ENCODE measurements around the gene KIR3DL1.
"Not testable (repeated sequence)": the region's sequence is repeated elsewhere in the genome, so short reads cannot be mapped to it uniquely, and the experiment has no call there.

KIR3DL1 gene

GRCh38 chr19:54837522-54837921, 21.3 kb downstream of the KIR3DL1 start:
- H3K4me1 Mint-ChIP-seq; H3K27ac Mint-ChIP-seq; DNase-seq; H3K9me3 Mint-ChIP-seq; ATAC-seq (replicated peaks); H3K4me3 Mint-ChIP-seq; H3K36me3 Mint-ChIP-seq; H3K27me3 Mint-ChIP-seq: not testable (repeated sequence)

- not testable (repeated sequence) for H3K4me3 Mint-ChIP-seq; H3K36me3 Mint-ChIP-seq; H3K4me1 Mint-ChIP-seq; ATAC-seq (replicated peaks); DNase-seq; H3K27ac Mint-ChIP-seq; H3K9me3 Mint-ChIP-seq
- peaks cover 10 to 18% of the 10 kb centered on the region in 2 donors for H3K27me3 Mint-ChIP-seq
Observed at GRCh38 chr19:54843171-54843570, 26.9 kb downstream of the KIR3DL1 start.

- peaks cover 27 to 28% of the 10 kb centered on the region in 2 donors for H3K27me3 Mint-ChIP-seq
- not testable (repeated sequence) for H3K27ac Mint-ChIP-seq; H3K9me3 Mint-ChIP-seq; H3K4me3 Mint-ChIP-seq; ATAC-seq (replicated peaks); H3K36me3 Mint-ChIP-seq; DNase-seq; H3K4me1 Mint-ChIP-seq
Observed at GRCh38 chr19:54850061-54850640, 33.9 kb downstream of the KIR3DL1 start, which contains the start of gene KIR3DL2. KIR3DL2 (plus strand) TSS chr19:54850443; CDS start chr19:54850476, 33 bp downstream.

GRCh38 chr19:54850930-54851329, 34.7 kb downstream of the KIR3DL1 start:
- Mint-ChIP-seq H3K27me3 (peaks cover 22 to 29% of the 10 kb centered on the region in 2 donors), H3K4me3 (no peak overlapping the region), H3K4me1 (no peaks in the 10 kb centered on the region), H3K27ac (no peak overlapping the region), H3K36me3 (no peaks in the 10 kb centered on the region), H3K9me3 (peaks cover 3 to 4% of the 10 kb centered on the region in 2 donors)
- DNase-seq: no peak
- ATAC-seq (replicated peaks): no peak

- no peak overlapping the region for H3K4me3 Mint-ChIP-seq
Observed at GRCh38 chr19:54851353-54851752, 35.1 kb downstream of the KIR3DL1 start.

GRCh38 chr19:54855241-54855640, 39.0 kb downstream of the KIR3DL1 start:
- H3K4me3 Mint-ChIP-seq; H3K36me3 Mint-ChIP-seq; ATAC-seq (replicated peaks); DNase-seq; H3K27ac Mint-ChIP-seq; H3K4me1 Mint-ChIP-seq; H3K9me3 Mint-ChIP-seq: not testable (repeated sequence)
- H3K27me3 Mint-ChIP-seq: peaks cover 17 to 22% of the 10 kb centered on the region in 2 donors

More at GRCh38 chr19:54851353-54851752, 35.1 kb downstream of the KIR3DL1 start:
- ATAC-seq (replicated peaks): no peak
- Mint-ChIP-seq H3K36me3 (no peaks in the 10 kb centered on the region), H3K4me1 (no peaks in the 10 kb centered on the region), H3K9me3 (peaks cover 3 to 4% of the 10 kb centered on the region in 2 donors), H3K27me3 (peaks cover 22 to 29% of the 10 kb centered on the region in 2 donors), H3K27ac (no peak overlapping the region)
- DNase-seq: no peak

GRCh38 chr19:54858476-54858875, 42.2 kb downstream of the KIR3DL1 start:
- not testable (repeated sequence) for ATAC-seq (replicated peaks); H3K36me3 Mint-ChIP-seq; H3K27ac Mint-ChIP-seq; DNase-seq; H3K9me3 Mint-ChIP-seq; H3K4me3 Mint-ChIP-seq; H3K4me1 Mint-ChIP-seq
- H3K27me3 Mint-ChIP-seq: peaks cover 23 to 28% of the 10 kb centered on the region in 2 donors

GRCh38 chr19:54859421-54859820, 43.2 kb downstream of the KIR3DL1 start:
- not testable (repeated sequence) for H3K4me1 Mint-ChIP-seq; H3K27ac Mint-ChIP-seq; ATAC-seq (replicated peaks); H3K9me3 Mint-ChIP-seq; DNase-seq; H3K4me3 Mint-ChIP-seq; H3K36me3 Mint-ChIP-seq
- peaks cover 19 to 21% of the 10 kb centered on the region in 2 donors for H3K27me3 Mint-ChIP-seq

- H3K4me3 Mint-ChIP-seq; H3K36me3 Mint-ChIP-seq; H3K9me3 Mint-ChIP-seq; DNase-seq; H3K4me1 Mint-ChIP-seq; H3K27ac Mint-ChIP-seq; ATAC-seq (replicated peaks): not testable (repeated sequence)
- peaks cover 34 to 46% of the 10 kb centered on the region in 2 donors for H3K27me3 Mint-ChIP-seq
Observed at GRCh38 chr19:54863459-54863858, 47.2 kb downstream of the KIR3DL1 start.

GRCh38 chr19:54871696-54872095, 55.4 kb downstream of the KIR3DL1 start:
- DNase-seq: no peak
- no peaks in the 10 kb centered on the region for H3K9me3 Mint-ChIP-seq
- H3K4me3 Mint-ChIP-seq: no peak overlapping the region
- no peaks in the 10 kb centered on the region for H3K36me3 Mint-ChIP-seq
- H3K4me1 Mint-ChIP-seq: peaks cover 6 to 7% of the 10 kb centered on the region in 2 donors
- peaks cover 13 to 18% of the 10 kb centered on the region in 2 donors for H3K27me3 Mint-ChIP-seq
- H3K27ac Mint-ChIP-seq: no peak overlapping the region
- no peak for ATAC-seq (replicated peaks)

GRCh38 chr19:54873990-54874389, 57.7 kb downstream of the KIR3DL1 start, which contains the start of gene FCAR:
FCAR (plus strand) TSS chr19:54874235; CDS start chr19:54874290, 55 bp downstream.
- H3K27ac Mint-ChIP-seq: no peak within 1 kb of the TSS
- peaks cover 22 to 24% of the 10 kb centered on the region in 2 donors for H3K27me3 Mint-ChIP-seq
- ATAC-seq (replicated peaks): no peak

GRCh38 chr19:54875506-54875905, 59.2 kb downstream of the KIR3DL1 start:
- no peak overlapping the region for H3K4me3 Mint-ChIP-seq
- DNase-seq (no peak), ATAC-seq (replicated peaks) (peak in 1 of 2 donors; percentile 14)
- peaks cover 33 to 37% of the 10 kb centered on the region in 2 donors for H3K27me3 Mint-ChIP-seq
- no peak overlapping the region for H3K27ac Mint-ChIP-seq
- no peaks in the 10 kb centered on the region for H3K9me3 Mint-ChIP-seq
- no peaks in the 10 kb centered on the region for H3K36me3 Mint-ChIP-seq
- H3K4me1 Mint-ChIP-seq: peaks cover 6 to 7% of the 10 kb centered on the region in 2 donors

More at GRCh38 chr19:54873990-54874389, 57.7 kb downstream of the KIR3DL1 start, which contains the start of gene FCAR:
- no peaks in the 10 kb centered on the region for H3K36me3 Mint-ChIP-seq
- H3K9me3 Mint-ChIP-seq: no peaks in the 10 kb centered on the region
- no peak for DNase-seq
- H3K4me1 Mint-ChIP-seq: peaks cover 6 to 7% of the 10 kb centered on the region in 2 donors
- no peak within 1 kb of the TSS for H3K4me3 Mint-ChIP-seq

GRCh38 chr19:54877471-54877870, 61.2 kb downstream of the KIR3DL1 start:
- Mint-ChIP-seq H3K27ac (no peak overlapping the region), H3K4me3 (no peak overlapping the region), H3K36me3 (no peaks in the 10 kb centered on the region), H3K27me3 (peaks cover 40 to 49% of the 10 kb centered on the region in 2 donors), H3K9me3 (no peaks in the 10 kb centered on the region), H3K4me1 (peaks cover 9 to 13% of the 10 kb centered on the region in 2 donors)
- DNase-seq (no peak), ATAC-seq (replicated peaks) (no peak)

Measured in stimulated activated naive B cell treated with anti-CD40 and anti-IgM and Interleukin-4, amounts not matched to agents 10 μg/mL and 1 μg/mL and 100 μg/mL, for 72 hours (primary cell).